GM21786 (cell line): ENCODE results near the gene OR2T11.
A peak's percentile ranks its signal among the peaks of the same experiment; 100 is the strongest.
"Not testable (repeated sequence)": the region's sequence is repeated elsewhere in the genome, so short reads cannot be mapped to it uniquely, and the experiment has no call there.

Experiments used
- ATAC-seq: cut with Tn5 transposase; IDR thresholded peaks from one replicate; pipeline ENCODE4 v1.9.1; 2021; ENCODE audit not compliant: unreplicated experiment

OR2T11 gene, protein sequence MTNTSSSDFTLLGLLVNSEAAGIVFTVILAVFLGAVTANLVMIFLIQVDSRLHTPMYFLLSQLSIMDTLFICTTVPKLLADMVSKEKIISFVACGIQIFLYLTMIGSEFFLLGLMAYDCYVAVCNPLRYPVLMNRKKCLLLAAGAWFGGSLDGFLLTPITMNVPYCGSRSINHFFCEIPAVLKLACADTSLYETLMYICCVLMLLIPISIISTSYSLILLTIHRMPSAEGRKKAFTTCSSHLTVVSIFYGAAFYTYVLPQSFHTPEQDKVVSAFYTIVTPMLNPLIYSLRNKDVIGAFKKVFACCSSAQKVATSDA

DNA sequence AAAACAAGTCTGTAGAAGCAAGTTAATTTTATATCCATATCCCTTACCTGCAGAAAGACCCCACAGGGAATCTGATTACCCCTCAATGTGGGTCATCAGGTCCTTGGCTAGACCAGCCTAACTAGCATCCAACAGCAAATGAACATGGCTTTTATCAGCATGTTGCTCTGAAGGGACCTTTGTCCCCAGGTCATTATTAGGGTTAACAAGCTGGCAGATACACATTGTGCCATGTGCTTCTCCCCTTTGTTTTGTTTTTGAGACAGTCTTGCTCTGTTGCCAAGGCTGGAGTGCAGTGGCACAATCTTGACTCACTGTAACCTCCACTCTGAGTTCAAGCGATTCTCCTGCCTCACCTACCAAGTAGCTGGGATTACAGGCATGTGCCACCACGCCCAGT lies at the start of gene OR2T11:
TSS of gene OR2T11 (minus strand) at position 101 of the 400 bp plus-strand sequence. CDS start 7,963 bp downstream, outside the sequence.
- not testable (repeated sequence) for ATAC-seq

DNA sequence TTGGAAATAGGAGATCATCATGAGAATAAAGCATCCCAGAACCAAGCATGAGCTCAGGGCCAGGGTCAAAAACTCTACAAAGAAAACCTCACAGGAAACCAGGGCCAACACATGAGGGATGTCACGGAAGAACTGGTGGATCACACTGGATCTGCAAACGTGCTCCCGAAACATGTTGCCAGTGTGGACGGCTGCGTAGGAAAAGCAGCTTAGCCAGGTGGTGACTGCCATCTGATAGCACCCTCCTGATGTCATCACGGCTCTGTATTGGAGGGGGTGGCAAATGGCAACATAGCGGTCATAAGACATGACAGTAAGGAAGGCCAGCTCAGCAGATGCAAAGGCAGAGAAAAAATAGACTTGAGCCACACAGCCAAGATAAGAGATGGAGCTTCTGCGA lies 46.8 kb upstream of the OR2T11 start:
- ATAC-seq = no peak

DNA sequence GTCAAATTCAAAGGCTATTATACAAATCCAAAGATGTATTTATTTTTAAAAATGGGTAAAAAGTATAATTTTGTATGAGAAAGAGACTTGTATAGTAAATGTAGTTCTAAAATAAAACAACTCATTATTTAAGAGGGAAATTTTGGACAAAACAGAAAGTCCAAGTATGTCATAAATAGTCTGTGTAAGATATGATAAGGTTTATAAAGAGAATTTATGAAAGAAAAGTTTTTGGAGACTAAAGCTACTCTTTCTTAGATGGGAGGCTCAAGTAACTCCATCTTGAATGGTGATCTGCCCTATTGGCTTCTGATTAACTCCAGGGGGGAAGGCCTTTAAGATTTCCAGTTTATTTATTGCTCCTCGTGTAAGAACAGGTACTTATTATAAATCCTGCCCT lies 35.1 kb upstream of the OR2T11 start:
- no peak for ATAC-seq

DNA sequence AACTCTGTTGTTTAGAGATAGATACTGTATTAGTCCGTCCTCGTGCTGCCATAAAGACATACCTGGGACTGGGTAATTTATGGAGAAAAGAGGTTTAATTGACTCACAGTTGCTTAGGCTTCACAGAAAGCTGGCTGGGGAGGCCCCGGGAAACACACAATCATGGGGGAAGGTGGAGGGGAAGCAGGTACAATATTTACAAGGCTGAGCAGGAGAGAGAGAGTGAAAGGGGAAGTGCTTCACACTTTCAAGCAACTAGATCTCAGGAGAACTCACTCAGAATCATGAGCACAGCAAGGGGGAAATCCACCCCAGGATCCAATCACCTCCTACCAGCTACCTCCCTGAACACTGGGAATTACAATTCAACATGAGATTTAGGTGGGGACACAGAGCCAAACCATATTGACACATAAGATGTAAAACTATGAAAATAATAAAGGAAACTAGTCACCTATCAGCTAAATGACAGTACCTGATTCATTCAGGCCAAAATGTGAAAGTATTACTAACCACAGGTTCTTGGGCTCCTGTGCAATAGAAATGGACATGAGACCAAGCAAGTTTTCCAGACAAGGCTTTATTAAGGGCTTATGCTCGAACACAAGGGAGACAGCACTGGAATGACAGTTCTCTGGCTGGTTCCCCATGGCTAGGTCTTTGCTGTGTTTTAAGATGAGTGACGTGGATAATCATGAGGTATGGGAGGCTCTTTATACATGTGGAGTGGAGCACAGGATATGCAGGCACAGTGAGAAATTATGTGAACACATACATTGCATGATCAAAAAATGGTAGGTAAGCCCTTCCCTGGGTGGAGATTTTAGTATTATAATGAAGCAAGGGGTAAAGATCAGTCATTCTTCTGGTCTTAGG lies 28.8 kb upstream of the OR2T11 start:
- ATAC-seq = peak; percentile 99

DNA sequence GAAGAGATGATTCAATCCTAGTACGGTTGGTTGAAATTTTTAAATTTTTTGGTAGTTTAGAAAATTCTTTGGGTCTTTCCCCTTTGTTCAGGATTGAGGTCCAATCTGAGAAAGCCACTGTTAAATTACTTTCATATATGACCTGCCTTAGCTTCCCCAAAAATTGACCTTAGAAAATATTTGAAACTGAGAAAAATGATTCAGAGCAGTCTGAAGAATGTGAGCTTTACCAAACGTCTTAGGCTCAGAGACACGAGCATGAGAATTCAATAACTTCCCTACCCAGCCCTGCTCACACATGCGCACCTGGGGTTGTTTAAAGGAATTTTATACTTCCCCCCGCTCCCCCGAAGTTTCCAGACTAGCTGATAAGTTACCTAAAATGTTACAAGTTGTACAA lies 21.9 kb upstream of the OR2T11 start:
- ATAC-seq = peak; percentile 56

DNA sequence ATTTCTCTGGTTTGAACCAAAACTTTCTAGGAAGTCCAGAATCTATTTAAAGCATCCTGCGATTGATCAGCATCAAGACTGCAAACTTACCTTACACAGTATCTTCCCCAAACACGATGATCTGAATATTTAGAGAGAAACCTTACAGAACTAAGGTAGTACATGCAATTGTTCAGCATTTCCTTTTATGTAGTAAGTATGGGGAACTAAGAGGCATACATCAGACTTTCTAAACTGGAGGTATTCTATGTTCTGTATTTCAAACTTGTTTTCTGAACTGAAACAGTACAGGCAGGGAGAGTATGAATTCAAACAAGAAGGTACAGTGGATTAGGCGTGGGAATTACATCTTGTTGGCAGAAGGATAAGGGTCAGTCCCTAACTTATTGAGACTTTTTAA lies 20.5 kb upstream of the OR2T11 start, which contains the start of gene OR2T27:
TSS of gene OR2T27 (minus strand) at position 175 of the 400 bp plus-strand sequence. CDS start 4,644 bp downstream, outside the sequence.
- peak; percentile 65 for ATAC-seq

DNA sequence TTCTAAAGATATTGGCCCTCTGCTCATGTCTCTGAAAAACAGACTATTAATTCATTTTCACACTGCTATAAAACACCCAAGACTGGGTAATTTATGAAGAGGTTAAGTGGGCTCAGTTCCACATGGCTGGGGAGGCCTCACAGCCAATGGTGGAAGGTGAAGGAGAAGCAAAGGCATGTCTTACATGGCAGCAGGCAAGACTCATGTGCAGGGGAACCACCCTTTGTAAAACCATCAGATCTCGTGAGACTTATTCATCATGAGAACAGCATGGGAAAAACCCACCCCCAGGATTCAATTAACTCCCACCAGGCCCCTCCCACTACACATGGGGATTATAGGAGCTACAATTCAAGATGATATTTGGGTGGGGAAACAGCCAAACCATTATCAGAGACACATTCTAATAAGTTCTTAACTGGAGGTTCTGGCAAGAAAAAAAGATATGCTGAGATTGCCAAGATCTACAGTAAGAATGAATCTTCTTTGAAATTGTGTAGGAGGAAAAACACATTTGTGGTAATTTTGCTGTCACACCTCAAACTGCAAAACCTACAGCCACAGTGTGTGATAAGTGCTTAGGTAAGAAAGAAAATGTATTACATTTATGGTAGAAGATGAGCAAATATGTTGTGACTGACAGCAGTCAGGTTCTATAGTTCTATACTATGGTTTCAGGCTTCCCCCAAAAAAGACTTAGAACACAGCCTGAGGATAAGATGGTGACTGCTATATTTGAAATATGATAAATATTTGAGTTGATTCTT lies 14.1 kb upstream of the OR2T11 start:
- ATAC-seq = not testable (repeated sequence)

DNA sequence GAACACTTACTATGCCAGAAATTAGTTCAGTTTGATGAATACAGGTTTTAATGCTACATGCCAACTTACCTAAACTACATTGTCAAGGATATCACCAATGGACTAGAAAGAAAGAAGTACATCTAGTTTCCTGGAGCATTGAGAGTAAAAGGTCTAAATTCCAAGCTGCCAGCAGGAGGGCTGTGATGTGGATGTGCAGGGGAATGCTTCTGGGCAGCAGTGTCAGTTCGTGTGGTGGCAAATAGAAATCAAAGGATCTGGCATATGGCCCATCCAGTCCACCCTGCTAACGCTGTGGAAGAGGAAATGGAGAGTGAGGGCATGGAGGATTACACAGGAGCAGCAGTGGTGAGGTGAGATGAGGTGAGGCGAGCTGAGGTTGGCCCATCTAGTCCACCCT lies 10.3 kb upstream of the OR2T11 start, which contains the start of gene OR2T35:
TSS of gene OR2T35 (minus strand) at position 101 of the 400 bp plus-strand sequence. CDS start 6,020 bp downstream, outside the sequence.
- not testable (repeated sequence) for ATAC-seq

DNA sequence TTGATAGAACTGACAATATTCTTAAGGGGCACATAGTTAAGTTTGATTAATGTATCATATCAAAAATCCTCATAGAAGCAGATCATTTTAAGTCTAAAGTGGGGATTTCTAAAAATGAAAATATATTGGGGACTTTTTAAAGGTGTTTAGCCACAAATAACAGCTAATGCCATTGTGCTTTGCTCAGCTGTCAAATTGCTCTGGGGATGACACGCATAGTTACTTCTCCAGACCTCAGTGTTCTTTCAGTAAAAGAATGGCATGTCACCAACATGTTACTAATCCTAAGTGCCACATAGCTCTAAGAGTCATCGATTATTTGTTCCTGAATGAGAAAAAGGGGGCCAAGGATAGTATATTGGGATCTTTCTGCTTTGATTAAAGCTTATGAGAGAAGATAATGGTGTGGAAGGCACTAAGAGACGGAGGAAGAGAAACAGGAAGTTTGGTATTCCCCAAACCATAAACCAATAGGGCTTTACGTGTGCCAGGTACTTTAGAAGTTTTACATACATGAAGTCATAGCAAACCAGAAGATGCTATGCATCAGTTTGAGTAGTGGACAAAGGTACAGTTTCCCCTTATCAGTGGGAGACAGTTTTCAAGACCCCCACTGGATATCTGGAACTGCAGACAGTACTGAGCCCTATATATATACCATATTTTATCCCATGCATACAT lies 8.2 kb upstream of the OR2T11 start:
- ATAC-seq = peak; percentile 60

DNA sequence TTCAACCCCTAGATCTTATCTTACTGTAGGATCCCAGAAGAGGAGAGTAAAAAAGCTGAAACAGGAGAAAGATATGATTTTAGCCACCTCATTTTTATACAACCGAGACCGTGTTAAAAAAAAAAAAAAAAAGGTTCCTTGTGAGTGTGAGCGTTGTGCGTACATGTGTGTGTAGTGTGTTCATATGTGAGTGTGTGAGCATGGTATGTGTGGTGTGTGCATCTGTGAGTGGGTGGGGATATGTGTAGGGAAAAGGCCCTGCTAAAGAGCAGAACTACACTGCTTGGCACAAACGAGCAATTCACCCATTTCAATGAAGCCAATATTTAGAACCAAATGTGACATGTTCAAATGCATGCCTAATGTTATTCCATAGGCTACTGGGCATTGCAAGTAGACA lies 6.7 kb upstream of the OR2T11 start:
- not testable (repeated sequence) for ATAC-seq

DNA sequence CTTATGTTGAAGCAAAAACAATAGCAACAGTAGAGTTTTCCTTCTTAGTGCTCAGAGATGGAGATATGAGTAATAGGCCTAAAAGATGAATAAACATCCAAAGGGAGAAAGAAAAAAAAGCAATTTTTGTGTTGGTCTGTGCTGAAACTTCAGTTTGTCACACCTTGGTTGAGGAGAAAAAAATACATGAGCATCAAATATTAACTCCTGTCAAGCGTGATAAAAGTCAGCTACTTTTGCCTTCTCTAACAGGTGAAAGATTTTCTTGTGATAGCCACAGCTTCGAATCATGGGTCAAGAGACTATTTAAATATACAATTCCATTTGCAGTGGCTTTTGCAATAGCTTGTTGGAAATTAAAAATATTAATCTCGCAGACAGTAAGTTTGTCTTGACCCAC lies 6.0 kb upstream of the OR2T11 start:
- peak; percentile 43 for ATAC-seq

DNA sequence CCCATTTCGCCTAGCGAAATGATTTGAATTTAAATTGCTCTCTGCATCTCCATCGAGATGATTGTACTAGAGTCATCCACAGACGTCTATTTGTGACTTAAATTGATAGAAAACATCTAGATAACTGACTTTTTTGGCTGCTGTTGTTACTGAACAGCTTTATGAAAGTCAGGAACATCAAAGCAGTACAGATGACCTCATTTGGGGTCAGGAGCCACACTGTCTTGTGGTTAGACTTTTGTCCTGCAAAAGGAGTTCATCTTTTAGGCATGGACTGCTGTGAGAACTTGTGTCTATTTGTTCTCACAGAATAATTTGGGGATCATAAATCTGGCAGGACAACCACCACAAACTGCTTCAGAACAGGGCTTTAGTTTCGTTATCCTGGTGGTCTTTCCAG lies 4.8 kb upstream of the OR2T11 start:
- ATAC-seq = peak; percentile 33

DNA sequence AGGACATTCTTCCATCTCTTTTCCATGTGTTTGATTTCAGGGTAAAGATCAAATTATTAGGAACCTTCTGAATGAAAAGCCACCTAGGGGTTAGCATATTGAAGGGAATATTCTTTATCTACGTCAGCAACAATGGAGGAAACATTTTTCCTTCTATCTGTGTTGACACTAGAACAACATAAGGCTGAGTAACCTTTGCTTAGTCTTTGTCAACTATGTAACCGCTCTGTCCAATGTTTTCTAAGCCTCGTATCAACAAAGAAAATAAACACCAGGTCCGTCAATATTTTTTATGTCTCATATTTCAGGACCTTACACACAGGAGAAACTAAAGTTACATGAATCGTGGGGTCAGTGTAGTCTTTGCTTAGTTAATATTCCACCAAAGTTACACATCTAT lies 1.7 kb upstream of the OR2T11 start:
- not testable (repeated sequence) for ATAC-seq

DNA sequence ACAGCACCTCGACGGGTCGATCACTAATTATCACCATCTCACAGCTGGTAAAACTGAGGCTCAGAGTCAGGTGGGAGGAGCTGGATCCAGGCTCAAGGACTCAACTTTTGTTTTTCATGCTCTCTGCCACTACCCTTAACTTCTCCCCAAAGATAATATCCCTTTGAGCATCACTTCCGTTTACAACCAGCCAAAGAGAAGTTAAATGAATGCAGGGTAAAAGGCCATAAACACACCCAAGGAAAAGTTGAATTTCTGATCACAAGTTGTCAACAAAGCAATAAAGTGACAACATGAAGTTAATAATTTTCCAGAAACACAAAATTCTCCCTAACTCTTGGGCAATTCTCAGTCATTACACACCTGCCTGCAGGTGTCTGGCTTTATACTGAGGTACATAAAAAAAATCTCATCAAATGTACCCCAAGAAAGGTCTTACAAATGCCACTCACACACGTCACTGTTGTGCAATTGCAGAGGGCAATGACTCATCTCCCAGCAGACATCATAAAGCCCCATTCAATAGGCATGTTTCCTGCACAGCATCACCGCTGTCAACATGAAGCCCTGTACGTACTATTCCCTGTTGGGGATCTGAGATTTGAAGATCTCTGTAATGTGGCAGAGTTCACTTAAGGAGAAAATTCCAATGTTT lies 3.4 kb downstream of the OR2T11 start:
- no peak for ATAC-seq

DNA sequence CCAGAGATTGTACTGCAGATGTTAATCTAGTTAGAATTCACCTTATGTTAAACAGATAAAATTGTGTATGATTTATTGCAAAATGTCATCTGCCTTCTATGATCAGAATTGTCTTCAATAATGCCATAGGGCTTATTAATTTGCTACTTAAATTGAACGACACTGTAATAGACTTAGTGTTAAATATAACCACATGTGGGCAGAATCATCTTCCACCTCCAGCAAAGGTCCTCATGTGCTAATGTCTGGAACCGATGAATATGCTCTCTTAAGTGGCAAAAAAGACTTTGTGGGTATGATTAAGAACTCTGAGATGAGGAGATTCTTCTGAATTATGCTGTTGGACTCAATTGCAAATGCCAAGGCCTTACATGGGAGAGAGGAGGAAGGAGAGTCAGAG lies 4.3 kb downstream of the OR2T11 start:
- ATAC-seq = no peak

DNA sequence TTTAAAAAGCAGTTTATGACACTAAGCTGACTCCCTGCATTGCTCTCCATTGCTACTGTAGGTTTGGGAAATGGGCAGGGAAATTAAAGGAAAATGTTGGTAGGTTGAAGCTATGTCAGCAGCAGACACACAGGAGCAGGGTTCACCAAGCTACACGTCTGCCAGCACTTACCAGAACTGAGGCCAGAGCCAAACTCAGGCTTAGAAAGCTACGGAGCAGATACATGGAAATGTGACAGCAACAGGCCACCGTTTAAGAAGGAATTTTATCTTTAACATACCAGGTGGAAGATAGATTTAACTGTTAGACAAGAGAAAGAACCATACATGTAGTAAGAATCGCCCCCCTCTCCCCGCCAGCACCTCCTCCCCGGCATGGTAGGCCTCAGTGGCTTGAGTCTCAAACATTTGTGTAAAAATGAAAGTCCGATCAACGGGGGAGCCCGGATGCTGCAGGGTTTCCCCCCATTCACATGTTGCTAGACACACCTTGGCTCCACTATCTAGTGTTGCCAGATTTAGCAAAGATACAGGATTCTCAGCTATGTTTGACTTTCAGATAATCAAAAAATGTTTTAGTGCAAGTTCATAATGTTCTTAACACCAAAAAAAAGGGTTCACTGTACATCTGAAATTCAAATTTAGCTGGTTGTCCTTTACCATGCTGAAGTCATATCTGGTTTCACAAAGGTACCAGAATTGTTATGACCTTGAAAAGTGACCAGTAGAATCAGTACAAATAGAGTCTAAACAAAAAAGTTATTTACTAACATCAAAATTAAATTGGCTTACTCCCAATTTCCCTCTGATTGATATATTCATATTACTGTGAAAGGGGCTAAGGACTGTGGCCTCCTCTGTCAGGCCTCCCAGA lies 6.7 kb downstream of the OR2T11 start:
- ATAC-seq = peak; percentile 99

DNA sequence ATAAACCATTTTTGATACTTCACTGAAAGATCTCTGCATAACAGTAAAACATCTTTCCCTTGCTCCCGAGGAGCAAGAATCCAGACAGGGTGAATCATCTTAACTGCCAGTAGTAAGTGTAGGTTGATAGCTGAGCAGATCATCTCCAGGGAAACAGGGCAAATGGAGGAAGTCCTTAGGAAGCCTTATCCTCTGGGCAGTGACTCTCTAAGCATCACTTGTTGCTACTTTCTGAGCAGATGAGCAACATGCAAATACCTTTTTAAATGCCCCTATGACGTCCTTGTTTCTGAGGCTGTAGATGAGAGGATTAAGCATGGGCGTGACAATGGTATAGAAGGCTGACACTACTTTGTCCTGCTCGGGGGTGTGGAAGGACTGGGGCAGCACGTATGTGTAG lies 8.9 kb downstream of the OR2T11 start:
- no peak for ATAC-seq

DNA sequence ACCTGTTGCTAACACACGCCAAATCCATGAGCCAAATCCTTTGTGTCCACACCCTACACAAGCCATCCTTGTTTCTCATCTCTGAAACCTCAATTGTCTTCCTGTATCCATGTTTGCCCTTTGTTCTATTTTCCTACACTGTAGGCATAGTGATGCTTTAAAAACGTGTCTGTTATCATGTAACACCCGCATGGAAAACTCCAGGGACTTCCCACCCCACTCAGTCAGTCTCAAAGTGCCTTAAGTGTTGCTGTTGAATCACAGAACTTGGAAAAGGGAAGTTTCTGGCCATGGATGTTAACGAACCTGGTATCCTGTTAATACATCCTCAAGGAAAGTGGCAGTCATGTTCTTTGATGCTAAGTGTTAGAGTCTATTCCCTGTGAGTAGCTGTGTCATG lies 9.7 kb downstream of the OR2T11 start:
- no peak for ATAC-seq

DNA sequence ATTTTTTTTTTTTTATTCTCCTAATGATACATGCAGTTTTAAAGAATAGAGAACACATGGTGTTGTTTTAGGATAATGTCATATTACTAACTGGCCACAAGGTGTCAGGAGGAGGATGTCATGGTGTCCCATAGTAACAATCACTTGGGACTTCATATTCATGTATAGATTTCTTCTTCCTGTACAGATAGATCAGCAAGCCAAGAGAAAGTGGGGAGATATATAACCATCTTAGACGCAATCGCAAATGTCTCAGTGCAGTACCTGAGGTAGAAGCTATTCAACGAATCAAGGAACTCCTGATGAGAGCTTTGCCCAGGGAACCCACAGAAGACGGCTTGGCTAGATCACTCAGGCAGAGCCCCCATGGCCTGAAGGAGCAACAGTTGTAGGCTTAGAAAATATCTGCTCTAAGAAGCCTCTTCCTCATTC lies 12.3 kb downstream of the OR2T11 start:
- peak; percentile 95 for ATAC-seq
